ENCODE results near the gene TC2N. TPM values are rescaled to one million over a fixed set of nuclear protein-coding genes. Genes with fewer than 3 reads are reported as not detected.

Gene TC2N
- total RNA-seq, 2 donors from 2014 or later = 17.3 to 19.5 TPM

DNA sequence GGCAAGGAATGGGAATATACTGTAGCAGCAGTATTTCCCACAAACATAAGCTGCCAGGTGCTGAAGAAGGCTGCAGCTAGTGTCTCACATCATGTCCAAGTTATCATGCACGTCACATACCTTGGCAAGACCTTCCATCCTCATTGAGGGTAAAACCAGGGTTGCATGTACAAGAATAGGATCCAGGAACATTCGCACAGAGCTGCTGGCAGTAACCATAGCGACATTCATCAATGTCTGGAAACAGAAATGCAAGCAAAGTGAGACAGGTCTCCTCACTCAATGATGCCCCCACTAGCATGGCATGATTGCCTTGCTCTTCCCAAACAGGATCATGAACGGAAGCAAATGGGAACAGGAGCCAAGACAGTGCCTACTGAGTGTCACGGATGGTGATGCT lies 23.8 kb upstream of the TC2N start:
- H3K27ac ChIP-seq (ENCODE audit: low read depth, low read length) = no peak overlapping the region
- no peak overlapping the region for H3K4me3 ChIP-seq (ENCODE audit: low read length)
- no peaks in the 10 kb centered on the region for H3K4me1 ChIP-seq (ENCODE audit: control insufficient read depth, insufficient read depth, low read length)
- no peak overlapping the region for H3K27ac Mint-ChIP-seq
- DNase-seq = no peak
- H3K9me3 ChIP-seq (ENCODE audit: control insufficient read depth, low read length) = no peaks in the 10 kb centered on the region
- 94 to 95% methylated on average over 5 of the region's 5 CpGs for WGBS, 2 experiments (ENCODE audit: insufficient coverage in 1 of 2, insufficient read length in 1 of 2)
- TF ChIP-seq, protein P1, sequence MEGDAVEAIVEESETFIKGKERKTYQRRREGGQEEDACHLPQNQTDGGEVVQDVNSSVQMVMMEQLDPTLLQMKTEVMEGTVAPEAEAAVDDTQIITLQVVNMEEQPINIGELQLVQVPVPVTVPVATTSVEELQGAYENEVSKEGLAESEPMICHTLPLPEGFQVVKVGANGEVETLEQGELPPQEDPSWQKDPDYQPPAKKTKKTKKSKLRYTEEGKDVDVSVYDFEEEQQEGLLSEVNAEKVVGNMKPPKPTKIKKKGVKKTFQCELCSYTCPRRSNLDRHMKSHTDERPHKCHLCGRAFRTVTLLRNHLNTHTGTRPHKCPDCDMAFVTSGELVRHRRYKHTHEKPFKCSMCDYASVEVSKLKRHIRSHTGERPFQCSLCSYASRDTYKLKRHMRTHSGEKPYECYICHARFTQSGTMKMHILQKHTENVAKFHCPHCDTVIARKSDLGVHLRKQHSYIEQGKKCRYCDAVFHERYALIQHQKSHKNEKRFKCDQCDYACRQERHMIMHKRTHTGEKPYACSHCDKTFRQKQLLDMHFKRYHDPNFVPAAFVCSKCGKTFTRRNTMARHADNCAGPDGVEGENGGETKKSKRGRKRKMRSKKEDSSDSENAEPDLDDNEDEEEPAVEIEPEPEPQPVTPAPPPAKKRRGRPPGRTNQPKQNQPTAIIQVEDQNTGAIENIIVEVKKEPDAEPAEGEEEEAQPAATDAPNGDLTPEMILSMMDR (conservative IDR thresholded peaks at IDR 0.05) = no peak
- H3K9ac ChIP-seq (ENCODE audit: extremely low read depth, low read length, poor library complexity, severe bottlenecking) = no peak overlapping the region
- no peaks in the 10 kb centered on the region for H3K36me3 Mint-ChIP-seq (ENCODE audit: low read depth)
- H3K36me3 ChIP-seq (ENCODE audit: control insufficient read depth, insufficient read depth, low read length) = no peaks in the 10 kb centered on the region
- H3K27me3 ChIP-seq (ENCODE audit: control insufficient read depth, insufficient read depth, low read length, poor library complexity, severe bottlenecking) = no peaks in the 10 kb centered on the region
- H3K27me3 Mint-ChIP-seq (ENCODE audit: insufficient read depth) = no peaks in the 10 kb centered on the region
- H3K4me3 Mint-ChIP-seq = no peak overlapping the region
- H3K9me3 Mint-ChIP-seq = no peaks in the 10 kb centered on the region
- peaks cover 6% of the 10 kb centered on the region for H3K4me1 Mint-ChIP-seq

DNA sequence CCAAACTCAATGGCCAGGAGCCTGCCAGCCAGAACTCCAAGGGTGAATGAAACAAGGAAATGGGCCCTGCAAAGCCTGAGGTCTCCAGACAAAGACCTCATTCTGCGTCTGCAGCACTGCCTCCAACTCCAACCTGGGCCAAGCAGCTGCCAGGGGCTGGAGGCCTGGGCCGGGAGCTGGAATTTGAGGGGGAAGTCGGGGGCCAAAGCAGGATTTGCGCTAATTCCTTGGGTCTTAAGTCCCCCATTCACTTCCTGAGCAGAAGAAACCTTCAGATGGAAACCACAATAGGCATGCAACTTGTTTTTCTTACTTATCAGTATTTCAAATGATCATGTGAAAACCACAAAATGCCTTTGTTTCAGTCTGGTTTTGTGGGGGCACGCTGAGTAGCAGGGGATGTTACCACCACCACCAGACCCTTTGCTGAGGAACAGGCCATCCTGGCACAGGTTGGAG lies 23.0 kb upstream of the TC2N start:
- peaks cover 6% of the 10 kb centered on the region for H3K4me1 Mint-ChIP-seq
- WGBS, 2 experiments (ENCODE audit: insufficient coverage in 1 of 2, insufficient read length in 1 of 2) = 93 to 100% methylated on average over 3 to 5 of the region's 5 CpGs
- no peak for DNase-seq
- TF ChIP-seq, protein P1 (conservative IDR thresholded peaks at IDR 0.05) = no peak
- Histone ChIP-seq H3K9ac (ENCODE audit: extremely low read depth, low read length, poor library complexity, severe bottlenecking) (no peak overlapping the region), H3K27me3 (ENCODE audit: control insufficient read depth, insufficient read depth, low read length, poor library complexity, severe bottlenecking) (no peaks in the 10 kb centered on the region), H3K9me3 (ENCODE audit: control insufficient read depth, low read length) (no peaks in the 10 kb centered on the region), H3K27ac (ENCODE audit: low read depth, low read length) (no peak overlapping the region), H3K4me1 (ENCODE audit: control insufficient read depth, insufficient read depth, low read length) (no peaks in the 10 kb centered on the region), H3K36me3 (ENCODE audit: control insufficient read depth, insufficient read depth, low read length) (no peaks in the 10 kb centered on the region), H3K4me3 (ENCODE audit: low read length) (no peak overlapping the region)
- H3K9me3 Mint-ChIP-seq = no peaks in the 10 kb centered on the region
- no peak overlapping the region for H3K27ac Mint-ChIP-seq
- no peaks in the 10 kb centered on the region for H3K27me3 Mint-ChIP-seq (ENCODE audit: insufficient read depth)
- H3K4me3 Mint-ChIP-seq = no peak overlapping the region
- H3K36me3 Mint-ChIP-seq (ENCODE audit: low read depth) = no peaks in the 10 kb centered on the region

DNA sequence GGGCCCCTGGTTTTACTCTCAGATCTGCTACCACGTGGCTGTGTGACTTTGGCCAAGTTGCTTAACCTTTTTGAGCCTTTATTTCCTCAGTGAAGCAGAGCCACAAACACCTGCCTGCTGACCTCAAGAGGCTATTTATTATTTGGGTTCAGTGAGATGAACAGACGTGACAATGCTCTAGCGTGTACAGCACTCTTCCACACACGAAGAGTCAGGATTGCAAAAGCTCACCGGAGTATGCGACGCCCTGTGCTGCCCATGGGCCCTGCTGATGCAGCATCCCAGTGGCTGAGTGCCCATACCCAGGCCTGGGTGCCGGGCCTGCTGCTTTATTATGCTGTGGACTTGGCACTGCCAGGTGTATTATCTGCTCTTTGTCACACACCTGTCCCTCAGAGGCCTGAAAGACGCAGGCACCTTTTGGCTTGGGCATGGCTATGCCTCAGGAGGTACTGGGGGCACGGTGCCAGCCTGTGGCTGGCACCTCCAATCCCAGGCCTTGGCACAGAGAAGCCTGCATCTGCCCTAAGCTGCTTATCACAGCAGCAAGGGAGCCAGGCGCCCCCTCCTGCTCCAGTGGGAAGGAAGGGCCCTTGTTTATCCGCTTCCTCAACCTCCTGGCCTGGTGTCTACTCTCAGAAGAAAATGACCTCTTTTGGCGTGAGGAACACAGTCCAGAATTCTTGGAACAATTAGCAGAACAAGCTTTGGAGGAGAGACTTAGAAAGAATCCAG lies 22.3 kb upstream of the TC2N start:
- TF ChIP-seq, protein P1 (conservative IDR thresholded peaks at IDR 0.05) = peak; percentile 17
- no peak overlapping the region for H3K9ac ChIP-seq (ENCODE audit: extremely low read depth, low read length, poor library complexity, severe bottlenecking)
- no peaks in the 10 kb centered on the region for H3K36me3 Mint-ChIP-seq (ENCODE audit: low read depth)
- H3K36me3 ChIP-seq (ENCODE audit: control insufficient read depth, insufficient read depth, low read length) = no peaks in the 10 kb centered on the region
- H3K4me3 Mint-ChIP-seq = no peak overlapping the region
- peaks cover 6% of the 10 kb centered on the region for H3K4me1 Mint-ChIP-seq
- WGBS, 2 experiments (ENCODE audit: insufficient coverage in 1 of 2, insufficient read length in 1 of 2) = 90 to 95% methylated on average over 8 to 13 of the region's 13 CpGs
- H3K9me3 Mint-ChIP-seq = no peaks in the 10 kb centered on the region
- H3K9me3 ChIP-seq (ENCODE audit: control insufficient read depth, low read length) = no peaks in the 10 kb centered on the region
- H3K27me3 ChIP-seq (ENCODE audit: control insufficient read depth, insufficient read depth, low read length, poor library complexity, severe bottlenecking) = no peaks in the 10 kb centered on the region
- H3K27ac Mint-ChIP-seq = no peak overlapping the region
- H3K27ac ChIP-seq (ENCODE audit: low read depth, low read length) = no peak overlapping the region
- H3K4me1 ChIP-seq (ENCODE audit: control insufficient read depth, insufficient read depth, low read length) = no peaks in the 10 kb centered on the region
- H3K4me3 ChIP-seq (ENCODE audit: low read length) = no peak overlapping the region
- no peak for DNase-seq
- no peaks in the 10 kb centered on the region for H3K27me3 Mint-ChIP-seq (ENCODE audit: insufficient read depth)

All from endodermal cell (in vitro differentiated cells).